Stomach (tissue), 9 donors: ENCODE data around the gene PIGBOS1. TPM values are rescaled to one million over a fixed set of nuclear protein-coding genes. Genes with fewer than 3 reads are reported as not detected.
A peak's percentile ranks its signal among the peaks of the same experiment; 100 is the strongest.

Experiments used
- DNase-seq, 2 donors: peaks; one replicate each; pipeline versions ENCODE4 v3.0.0 to v3.0.0-alpha.2; 2013 to 2019
- H3K27ac ChIP-seq, 5 donors: fragments of 200-600 bp in 4 of 5; sonication (generic) in 4 of 5; one replicate each; pipeline ENCODE4 v1.5.1; 2013 to 2019; ENCODE audit warnings: mild to moderate bottlenecking in 1 of 5, moderate library complexity in 1 of 5
- H3K27me3 ChIP-seq, 3 donors: fragments of 200-600 bp; sonication (generic); one replicate each; pipeline ENCODE4 v1.5.1; 2017 to 2019; ENCODE audit warnings: mixed run types in 1 of 3
- H3K36me3 ChIP-seq, 4 donors: fragments of 200-600 bp; sonication (generic); 1 replicate in 3 of 4; 2 replicates in 1 of 4; pipeline ENCODE4 v1.5.1; 2016 to 2019
- H3K4me1 ChIP-seq, 4 donors: fragments of 200-600 bp; sonication (generic); one replicate each; pipeline ENCODE4 v1.5.1; 2016 to 2019
- H3K4me3 ChIP-seq, 4 donors: fragments of 200-600 bp; sonication (generic) in 3 of 4; one replicate each; pipeline ENCODE4 v1.5.1; 2016 to 2019; ENCODE audit warnings: mild to moderate bottlenecking in 1 of 4
- H3K9me3 ChIP-seq, 4 donors: fragments of 200-600 bp; sonication (generic); one replicate each; pipeline ENCODE4 v1.5.1; 2016 to 2019
- EP300 ChIP-seq: sonication (generic); formaldehyde crosslinking; IDR thresholded peaks from one replicate; pipeline ENCODE4 v1.6.1; 2017; ENCODE audit warnings: antibody characterized with exemption
- POLR2A ChIP-seq, 4 donors: fragments of 450-650 bp; IDR thresholded peaks; one replicate each; pipeline ENCODE4 v1.6.1; 2016; ENCODE audit warnings: antibody characterized with exemption in 4 of 4, control low read depth in 2 of 4, mild to moderate bottlenecking in 1 of 4, moderate library complexity in 1 of 4
- POLR2AphosphoS5 ChIP-seq, 3 donors: sonication (generic); formaldehyde crosslinking; IDR thresholded peaks; one replicate each; pipeline ENCODE4 v1.6.1; 2016; ENCODE audit warnings: antibody characterized with exemption in 3 of 3
- WGBS, 5 donors: extraction: QIAGEN DNeasy Blood & Tissue Kit in 3 of 5; methylation state at CpG; one replicate each; pipeline versions ENCODE4 v1.1.5 to v1.1.7; 2013 to 2018; 5-methylcytosine and 5-hydroxymethylcytosine counted together
- intact Hi-C: fragments of 100-400 bp; cut with DNase I; formaldehyde crosslinking; loops from one replicate; pipeline ENCODE4 v1.15.1; 2023; ENCODE audit warnings: low total_unique reads
- polyA plus RNA-seq, 3 donors: library from polyadenylated mRNA; stranded (reverse); fragments of 200-250 nt; gene quantifications; one replicate each; pipeline ENCODE4 v1.2.3, GENCODE V29; 2013
- total RNA-seq, 5 donors: library from RNA; depleted of rRNA; stranded (reverse); fragments of >200 nt; gene quantifications; one replicate each; pipeline versions ENCODE4 v1.1.0 to v1.2.3, GENCODE V29; 2014 to 2016
- TF ChIP-seq, protein P1 (sequence below), 7 experiments: fragments of 450-650 bp in 4 of 7; fragments of 200-600 bp in 3 of 7; sonication (generic) in 3 of 7; IDR thresholded peaks; one replicate each; pipeline ENCODE4 v1.5.1; 2016 to 2019; ENCODE audit warnings: antibody characterized with exemption in 7 of 7, control low read depth in 2 of 7, mild to moderate bottlenecking in 1 of 7
- donor health status: healthy with polysubstance abuse.
- donor health status: Bipolar disorder and iron deficiency.
- donor health status: healthy.

PIGBOS1 gene
- total and polyA plus RNA-seq, 8 donors: 7.0 to 28.8 (median 12.2) TPM

DNA sequence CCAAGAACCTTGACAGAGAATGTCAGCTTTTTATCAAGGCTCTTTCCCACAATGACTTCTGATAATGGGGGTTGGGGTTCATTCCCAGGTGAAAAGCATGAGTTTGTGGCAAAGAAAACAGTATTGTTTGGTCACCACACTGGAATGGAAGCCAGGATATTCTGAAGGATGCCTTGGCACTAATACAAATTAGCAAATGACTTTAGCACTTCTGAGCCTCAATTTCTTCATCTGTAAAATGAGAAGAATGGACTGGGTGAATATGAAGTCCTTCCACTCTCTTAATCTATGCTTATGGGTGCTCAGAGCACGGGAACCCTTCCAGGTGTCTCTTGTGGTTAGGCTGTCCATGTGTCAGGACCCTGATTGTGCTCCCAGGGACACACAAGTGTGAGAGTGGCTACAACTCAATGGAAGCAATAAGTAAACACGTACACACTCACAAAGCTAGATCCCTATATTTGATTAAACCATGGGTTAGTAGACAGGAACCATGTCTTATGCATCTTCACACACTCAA is 50.7 kb downstream of the PIGBOS1 start:
- peaks cover 0 to 49% (median 16%) of the 10 kb centered on the region in 4 donors for H3K36me3 ChIP-seq
- H3K4me1 ChIP-seq: peaks cover 5 to 75% (median 21%) of the 10 kb centered on the region in 4 donors
- intact Hi-C loops: no loop called here
- no peaks in the 10 kb centered on the region for H3K27me3 ChIP-seq
- WGBS, 5 donors: 85 to 95% (median 91%) methylated on average over 2 of the region's 2 CpGs
- no peaks in the 10 kb centered on the region for H3K9me3 ChIP-seq
- TF ChIP-seq EP300 (no peak), POLR2AphosphoS5 (IDR thresholded peaks at IDR 0.05) (no peak), POLR2A (IDR thresholded peaks at IDR 0.05) (no peak)
- TF ChIP-seq, protein P1, sequence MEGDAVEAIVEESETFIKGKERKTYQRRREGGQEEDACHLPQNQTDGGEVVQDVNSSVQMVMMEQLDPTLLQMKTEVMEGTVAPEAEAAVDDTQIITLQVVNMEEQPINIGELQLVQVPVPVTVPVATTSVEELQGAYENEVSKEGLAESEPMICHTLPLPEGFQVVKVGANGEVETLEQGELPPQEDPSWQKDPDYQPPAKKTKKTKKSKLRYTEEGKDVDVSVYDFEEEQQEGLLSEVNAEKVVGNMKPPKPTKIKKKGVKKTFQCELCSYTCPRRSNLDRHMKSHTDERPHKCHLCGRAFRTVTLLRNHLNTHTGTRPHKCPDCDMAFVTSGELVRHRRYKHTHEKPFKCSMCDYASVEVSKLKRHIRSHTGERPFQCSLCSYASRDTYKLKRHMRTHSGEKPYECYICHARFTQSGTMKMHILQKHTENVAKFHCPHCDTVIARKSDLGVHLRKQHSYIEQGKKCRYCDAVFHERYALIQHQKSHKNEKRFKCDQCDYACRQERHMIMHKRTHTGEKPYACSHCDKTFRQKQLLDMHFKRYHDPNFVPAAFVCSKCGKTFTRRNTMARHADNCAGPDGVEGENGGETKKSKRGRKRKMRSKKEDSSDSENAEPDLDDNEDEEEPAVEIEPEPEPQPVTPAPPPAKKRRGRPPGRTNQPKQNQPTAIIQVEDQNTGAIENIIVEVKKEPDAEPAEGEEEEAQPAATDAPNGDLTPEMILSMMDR (IDR thresholded peaks at IDR 0.05): no peak
- DNase-seq: no peak
- no peak overlapping the region for H3K4me3 ChIP-seq
- H3K27ac ChIP-seq: peak overlapping the region in 4 of 5 donors; percentile 50 to 79 (median 62)

DNA sequence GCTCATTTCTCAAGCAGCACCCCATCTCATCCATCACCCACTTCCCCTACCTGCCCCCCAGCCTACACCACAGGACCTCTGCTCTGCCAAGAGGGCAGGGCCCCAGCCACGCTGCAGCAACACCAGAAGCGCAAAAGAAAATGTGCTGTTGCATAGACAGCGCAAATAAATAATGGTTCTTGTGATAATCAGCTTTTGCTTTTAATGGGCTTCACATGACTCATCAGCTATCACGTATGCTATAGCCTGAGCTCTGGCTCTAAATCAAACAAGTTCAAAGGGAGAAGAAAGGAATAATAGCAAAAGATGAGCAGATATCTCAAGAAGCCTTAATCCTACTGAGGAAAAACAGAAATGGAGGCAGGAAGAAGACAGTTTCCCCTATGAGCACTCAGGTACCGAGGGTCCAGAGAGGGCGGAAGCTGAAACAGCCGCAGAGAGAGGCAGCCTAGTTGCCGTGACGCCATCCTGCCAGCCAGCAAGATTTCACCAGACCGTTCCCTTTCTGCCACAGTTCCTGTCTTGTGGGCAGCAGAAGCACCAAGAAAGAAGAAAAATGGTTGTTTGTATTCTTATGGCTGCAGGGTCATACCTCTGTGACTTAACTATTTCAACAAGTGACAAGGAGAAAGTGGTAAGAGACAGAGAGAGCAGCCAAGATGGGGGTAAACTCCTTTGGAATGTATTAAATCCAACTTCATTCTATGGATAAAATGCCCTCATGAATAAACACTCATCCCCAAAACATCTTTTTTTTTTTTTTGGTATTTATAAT is 51.3 kb downstream of the PIGBOS1 start:
- peaks cover 5 to 78% (median 21%) of the 10 kb centered on the region in 4 donors for H3K4me1 ChIP-seq
- 45 to 55% (median 53%) methylated on average over 10 of the region's 10 CpGs for WGBS, 5 donors
- peak overlapping the region; percentile 50 to 79 (median 66) for H3K27ac ChIP-seq
- DNase-seq: peak; percentile 50 to 69
- peaks cover 0 to 51% (median 16%) of the 10 kb centered on the region in 4 donors for H3K36me3 ChIP-seq
- H3K27me3 ChIP-seq: no peaks in the 10 kb centered on the region
- intact Hi-C loops: no loop called here
- no peak overlapping the region for H3K4me3 ChIP-seq
- H3K9me3 ChIP-seq: no peaks in the 10 kb centered on the region
- no peak for TF ChIP-seq POLR2A (IDR thresholded peaks at IDR 0.05)
- no peak for TF ChIP-seq POLR2AphosphoS5 (IDR thresholded peaks at IDR 0.05)
- TF ChIP-seq EP300: no peak
- TF ChIP-seq, protein P1 (IDR thresholded peaks at IDR 0.05): no peak

Other genes with a start within 250 kb of the PIGBOS1 start
- gene RSL24D1, start 122.2 kb downstream of the PIGBOS1 start, total RNA-seq: 100 to 1,000 TPM in 2 of 5 donors, 10 to 100 TPM in 3; 22.2 to 115 (median 39.4) TPM
- gene RSL24D1, start 122.2 kb downstream of the PIGBOS1 start, polyA plus RNA-seq: 100 to 1,000 TPM in 1 of 3 donors, 10 to 100 TPM in 2; 84.9 to 187 (median 90.2) TPM
- gene RAB27A, start 29.3 kb downstream of the PIGBOS1 start, total RNA-seq: 10 to 100 TPM in 4 of 5 donors, 1 to 10 TPM in 1; 4.3 to 78.4 (median 56.7) TPM
- gene RAB27A, start 29.3 kb downstream of the PIGBOS1 start, polyA plus RNA-seq: 100 to 1,000 TPM in 1 of 3 donors, 10 to 100 TPM in 2; 19.0 to 146 (median 59.5) TPM
- 10 to 100 TPM in 2 of 5 donors, 1 to 10 TPM in 2, under 1 TPM in 1; 0.58 to 21.2 (median 5.3) TPM for gene PIGB, start 99 bp upstream of the PIGBOS1 start, total RNA-seq
- 10 to 100 TPM in 1 of 3 donors, 1 to 10 TPM in 2; 6.3 to 12.8 (median 9.2) TPM for gene PIGB, start 99 bp upstream of the PIGBOS1 start, polyA plus RNA-seq
- 100 to 1,000 TPM in 1 of 5 donors, 10 to 100 TPM in 4; 15.9 to 119 (median 54.6) TPM for gene CCPG1, start 89.2 kb upstream of the PIGBOS1 start, total RNA-seq
- gene CCPG1, start 89.2 kb upstream of the PIGBOS1 start, polyA plus RNA-seq: 10 to 100 TPM; 15.1 to 17.3 (median 17.1) TPM
- 1 to 10 TPM in 3 of 5 donors, not detected in 2; 1.1 to 3.6 (median 2.8) TPM for gene PIERCE2, start 89.4 kb upstream of the PIGBOS1 start, total RNA-seq
- gene PIERCE2, start 89.4 kb upstream of the PIGBOS1 start, polyA plus RNA-seq: 10 to 100 TPM in 2 of 3 donors, 1 to 10 TPM in 1; 7.4 to 15.2 (median 12.2) TPM
- gene DNAAF4, start 189.1 kb upstream of the PIGBOS1 start, total RNA-seq: 1 to 10 TPM in 2 of 5 donors, not detected in 3; 1.3 to 8.9 TPM
- gene DNAAF4, start 189.1 kb upstream of the PIGBOS1 start, polyA plus RNA-seq: 1 to 10 TPM; 1.0 to 1.8 (median 1.2) TPM